ENCODE results near the gene PIK3R1. TPM values are rescaled to one million over a fixed set of nuclear protein-coding genes. Genes with fewer than 3 reads are reported as not detected.

Gene PIK3R1
- total RNA-seq, 1 donor from 2014 or later: 15.5 TPM

- no peak overlapping the region for H3K4me3 ChIP-seq (ENCODE audit: low read depth, low read length)
- FAIRE-seq: no peak
- no peak for DNase-seq (ENCODE audit: low read depth)
These were observed 52.7 kb downstream of the PIK3R1 start for GRCh38 chr5:68268101-68268851.

DNA sequence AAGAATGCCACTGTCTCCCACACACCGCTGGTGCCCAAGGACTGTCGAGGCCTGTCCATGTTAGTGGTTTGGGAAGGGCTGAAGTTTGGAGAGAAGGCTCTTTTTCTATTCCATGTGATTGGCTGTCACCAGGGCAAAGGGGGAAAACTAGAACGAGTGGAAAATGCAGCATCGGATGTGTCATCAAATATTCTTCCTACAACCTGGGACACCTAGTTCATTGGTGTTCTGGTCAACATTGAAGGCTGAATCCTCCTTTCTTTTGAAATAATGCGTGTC lies 53.2 kb downstream of the PIK3R1 start:
- Histone ChIP-seq H3K27me3 (ENCODE audit: control insufficient read depth, insufficient read depth, low read length) (no peaks in the 10 kb centered on the region), H3K4me3 (ENCODE audit: low read depth, low read length) (no peak overlapping the region), H3K36me3 (ENCODE audit: control insufficient read depth, insufficient read depth, low read length) (peaks cover 2% of the 10 kb centered on the region)
- FAIRE-seq (no peak), DNase-seq (ENCODE audit: low read depth) (no peak)
- TF ChIP-seq, protein P1, sequence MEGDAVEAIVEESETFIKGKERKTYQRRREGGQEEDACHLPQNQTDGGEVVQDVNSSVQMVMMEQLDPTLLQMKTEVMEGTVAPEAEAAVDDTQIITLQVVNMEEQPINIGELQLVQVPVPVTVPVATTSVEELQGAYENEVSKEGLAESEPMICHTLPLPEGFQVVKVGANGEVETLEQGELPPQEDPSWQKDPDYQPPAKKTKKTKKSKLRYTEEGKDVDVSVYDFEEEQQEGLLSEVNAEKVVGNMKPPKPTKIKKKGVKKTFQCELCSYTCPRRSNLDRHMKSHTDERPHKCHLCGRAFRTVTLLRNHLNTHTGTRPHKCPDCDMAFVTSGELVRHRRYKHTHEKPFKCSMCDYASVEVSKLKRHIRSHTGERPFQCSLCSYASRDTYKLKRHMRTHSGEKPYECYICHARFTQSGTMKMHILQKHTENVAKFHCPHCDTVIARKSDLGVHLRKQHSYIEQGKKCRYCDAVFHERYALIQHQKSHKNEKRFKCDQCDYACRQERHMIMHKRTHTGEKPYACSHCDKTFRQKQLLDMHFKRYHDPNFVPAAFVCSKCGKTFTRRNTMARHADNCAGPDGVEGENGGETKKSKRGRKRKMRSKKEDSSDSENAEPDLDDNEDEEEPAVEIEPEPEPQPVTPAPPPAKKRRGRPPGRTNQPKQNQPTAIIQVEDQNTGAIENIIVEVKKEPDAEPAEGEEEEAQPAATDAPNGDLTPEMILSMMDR (IDR thresholded peaks at IDR 0.05; ENCODE audit: insufficient read depth, low read length, severe bottlenecking): no peak

More at GRCh38 chr5:68268101-68268851, 52.7 kb downstream of the PIK3R1 start:
- no peaks in the 10 kb centered on the region for H3K27me3 ChIP-seq (ENCODE audit: control insufficient read depth, insufficient read depth, low read length)
- peaks cover 2% of the 10 kb centered on the region for H3K36me3 ChIP-seq (ENCODE audit: control insufficient read depth, insufficient read depth, low read length)
- TF ChIP-seq, protein P1 (IDR thresholded peaks at IDR 0.05; ENCODE audit: insufficient read depth, low read length, severe bottlenecking): no peak

DNA sequence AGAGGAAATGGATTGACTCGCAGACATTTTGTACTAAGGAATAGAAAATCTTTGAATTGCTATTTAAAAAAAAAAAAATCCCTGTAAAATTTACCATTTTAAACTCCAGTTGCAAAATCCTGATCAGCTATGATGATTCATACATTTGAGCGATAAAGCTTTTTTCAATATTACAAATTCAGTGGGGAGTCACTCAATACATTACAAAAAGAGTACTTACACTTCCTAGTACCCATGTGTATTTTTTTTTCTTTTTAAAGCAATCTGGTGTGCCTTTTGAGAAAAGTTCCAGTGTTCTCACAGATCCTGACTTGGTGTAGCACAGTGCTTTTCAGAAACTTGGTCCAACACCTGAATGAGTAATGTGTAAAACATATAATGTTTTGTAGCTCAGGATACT lies 54.3 kb downstream of the PIK3R1 start:
- no peak for DNase-seq (ENCODE audit: low read depth)
- H3K4me3 ChIP-seq (ENCODE audit: low read depth, low read length): no peak overlapping the region
- peaks cover 1% of the 10 kb centered on the region for H3K36me3 ChIP-seq (ENCODE audit: control insufficient read depth, insufficient read depth, low read length)
- TF ChIP-seq, protein P1 (IDR thresholded peaks at IDR 0.05; ENCODE audit: insufficient read depth, low read length, severe bottlenecking): no peak
- FAIRE-seq: no peak
- H3K27me3 ChIP-seq (ENCODE audit: control insufficient read depth, insufficient read depth, low read length): no peaks in the 10 kb centered on the region

DNA sequence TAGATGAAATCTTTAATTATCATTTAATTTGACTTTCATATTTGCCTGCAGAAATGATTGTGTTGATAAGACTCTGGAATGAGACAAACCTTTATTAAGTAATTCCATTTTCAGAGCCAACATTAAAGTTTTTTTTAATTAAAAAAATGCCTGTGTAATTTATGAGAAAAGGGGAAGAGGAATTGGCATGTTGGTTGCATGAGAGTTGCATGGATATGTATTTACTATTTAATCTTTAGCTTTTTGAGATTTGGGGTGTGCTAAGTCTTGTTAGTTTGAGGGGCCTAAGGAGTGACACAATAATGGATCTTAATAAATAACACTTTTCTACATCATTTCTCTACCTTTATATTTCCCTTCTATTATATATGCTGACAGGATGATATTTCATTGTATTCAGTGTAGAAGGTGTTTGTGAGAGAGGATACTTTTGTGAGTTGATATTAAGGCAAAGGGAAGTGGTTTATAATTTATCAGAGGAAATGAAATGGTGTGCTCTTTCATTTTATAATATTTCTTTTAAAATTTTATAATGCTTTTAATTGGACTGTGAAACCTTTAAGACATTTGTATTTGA lies 54.9 kb downstream of the PIK3R1 start:
- Histone ChIP-seq H3K4me3 (ENCODE audit: low read depth, low read length) (no peak overlapping the region), H3K27me3 (ENCODE audit: control insufficient read depth, insufficient read depth, low read length) (no peaks in the 10 kb centered on the region), H3K36me3 (ENCODE audit: control insufficient read depth, insufficient read depth, low read length) (peaks cover 1% of the 10 kb centered on the region)
- TF ChIP-seq, protein P1 (IDR thresholded peaks at IDR 0.05; ENCODE audit: insufficient read depth, low read length, severe bottlenecking): no peak
- no peak for FAIRE-seq
- no peak for DNase-seq (ENCODE audit: low read depth)

- Histone ChIP-seq H3K4me3 (ENCODE audit: low read depth, low read length) (no peak overlapping the region), H3K27me3 (ENCODE audit: control insufficient read depth, insufficient read depth, low read length) (no peaks in the 10 kb centered on the region), H3K36me3 (ENCODE audit: control insufficient read depth, insufficient read depth, low read length) (peaks cover 1% of the 10 kb centered on the region)
- TF ChIP-seq, protein P1 (IDR thresholded peaks at IDR 0.05; ENCODE audit: insufficient read depth, low read length, severe bottlenecking): no peak
- DNase-seq (ENCODE audit: low read depth): no peak
- FAIRE-seq: no peak
These were observed 55.6 kb downstream of the PIK3R1 start for GRCh38 chr5:68271124-68271523.
